ENCODE measurements around the gene GMPR.
"Not testable (repeated sequence)": the region's sequence is repeated elsewhere in the genome, so short reads cannot be mapped to it uniquely, and the experiment has no call there.

GMPR gene

GRCh38 chr6:16225062-16225731, 13.2 kb upstream of the GMPR start:
- not testable (repeated sequence) for DNase-seq (ENCODE audit: low spot score)

- not testable (repeated sequence) for DNase-seq (ENCODE audit: low spot score)
These were observed 12.0 kb upstream of the GMPR start for GRCh38 chr6:16226117-16227047.

- no peak for DNase-seq (ENCODE audit: low spot score)
These were observed 11.3 kb upstream of the GMPR start for GRCh38 chr6:16227048-16227562.

GRCh38 chr6:16227605-16228004, 10.8 kb upstream of the GMPR start:
- no peak for DNase-seq (ENCODE audit: low spot score)

- no peak for DNase-seq (ENCODE audit: low spot score)
These were observed 10.3 kb upstream of the GMPR start for GRCh38 chr6:16228043-16228442.

- DNase-seq (ENCODE audit: low spot score) = no peak
These were observed 9.4 kb upstream of the GMPR start for GRCh38 chr6:16228709-16229665.

GRCh38 chr6:16229700-16230099, 8.7 kb upstream of the GMPR start:
- no peak for DNase-seq (ENCODE audit: low spot score)

GRCh38 chr6:16230953-16231352, 7.4 kb upstream of the GMPR start:
- DNase-seq (ENCODE audit: low spot score) = no peak

GRCh38 chr6:16232086-16232485, 6.3 kb upstream of the GMPR start:
- DNase-seq (ENCODE audit: low spot score) = no peak

- no peak for DNase-seq (ENCODE audit: low spot score)
These were observed 2.3 kb upstream of the GMPR start for GRCh38 chr6:16236009-16236501.

GRCh38 chr6:16236631-16237199, 1.7 kb upstream of the GMPR start:
- no peak for DNase-seq (ENCODE audit: low spot score)

- DNase-seq (ENCODE audit: low spot score) = no peak
These were observed 1.1 kb upstream of the GMPR start for GRCh38 chr6:16237242-16237641.

GRCh38 chr6:16238963-16239797, 793 bp downstream of the GMPR start:
- DNase-seq (ENCODE audit: low spot score) = no peak

GRCh38 chr6:16239798-16240123, 1.4 kb downstream of the GMPR start:
- DNase-seq (ENCODE audit: low spot score) = peak; percentile 81

- no peak for DNase-seq (ENCODE audit: low spot score)
These were observed 2.4 kb downstream of the GMPR start for GRCh38 chr6:16240589-16241320.

GRCh38 chr6:16241321-16241689, 2.9 kb downstream of the GMPR start:
- no peak for DNase-seq (ENCODE audit: low spot score)

GRCh38 chr6:16243055-16243454, 4.7 kb downstream of the GMPR start:
- DNase-seq (ENCODE audit: low spot score) = no peak

GRCh38 chr6:16243664-16244063, 5.3 kb downstream of the GMPR start:
- DNase-seq (ENCODE audit: low spot score) = no peak

- DNase-seq (ENCODE audit: low spot score) = no peak
These were observed 6.1 kb downstream of the GMPR start for GRCh38 chr6:16244446-16244845.

- DNase-seq (ENCODE audit: low spot score) = peak; percentile 53
These were observed 6.6 kb downstream of the GMPR start for GRCh38 chr6:16244869-16245451.

All from Ammon's horn (tissue), 1 donor.